Activated CD8-positive, alpha-beta memory T cell treated with anti-CD3 and anti-CD28 coated beads, Interleukin-2, amount 50 U/mL, for 24 hours (primary cell): ENCODE measurements around the gene MTA1.

Experiments used
- DNase-seq: peaks from one replicate; pipeline ENCODE4 v3.0.0-alpha.2; 2020; ENCODE audit errors: extremely low read depth

Gene MTA1

DNA sequence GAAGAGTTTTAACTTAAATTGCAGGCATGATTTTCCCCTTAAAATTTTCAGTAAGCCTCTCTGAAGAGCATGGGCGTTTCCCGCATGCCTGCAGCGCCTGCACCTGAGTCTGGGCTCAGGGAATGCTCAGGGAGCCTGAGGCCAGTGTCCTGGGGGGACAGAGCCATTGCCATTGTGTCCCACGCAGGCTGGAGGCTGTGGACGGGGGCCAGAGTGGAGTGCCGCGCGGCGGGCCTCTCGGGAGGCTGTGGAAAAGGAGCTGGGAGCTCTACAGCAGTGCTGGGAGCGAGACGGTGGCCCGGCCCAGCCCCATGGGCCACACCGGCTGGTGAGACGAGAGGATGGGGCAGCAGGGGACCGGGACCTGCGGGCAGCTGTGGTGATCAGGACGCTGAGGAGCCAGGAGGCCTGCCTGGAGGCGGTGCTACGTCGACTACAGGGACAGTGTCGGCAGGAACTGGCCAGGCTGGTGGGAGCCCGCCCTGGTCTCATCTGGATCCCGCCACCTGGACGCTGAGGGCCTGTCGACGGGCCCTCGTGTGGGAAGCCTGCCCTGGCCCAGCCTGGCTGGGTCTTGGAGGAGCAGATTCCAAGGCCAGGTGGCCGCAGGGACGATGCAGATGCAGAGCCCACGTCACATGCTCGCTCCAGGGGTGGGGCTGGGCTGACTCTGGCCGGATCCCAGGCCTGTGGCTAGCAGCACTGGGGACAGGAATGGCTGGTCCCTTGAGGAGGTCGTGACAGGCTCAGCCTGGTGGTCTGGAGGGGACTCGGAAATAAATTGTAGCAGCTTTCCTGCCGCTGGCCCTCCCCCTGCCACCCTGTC is 79.0 kb downstream of the MTA1 start:
- DNase-seq, result no peak

DNA sequence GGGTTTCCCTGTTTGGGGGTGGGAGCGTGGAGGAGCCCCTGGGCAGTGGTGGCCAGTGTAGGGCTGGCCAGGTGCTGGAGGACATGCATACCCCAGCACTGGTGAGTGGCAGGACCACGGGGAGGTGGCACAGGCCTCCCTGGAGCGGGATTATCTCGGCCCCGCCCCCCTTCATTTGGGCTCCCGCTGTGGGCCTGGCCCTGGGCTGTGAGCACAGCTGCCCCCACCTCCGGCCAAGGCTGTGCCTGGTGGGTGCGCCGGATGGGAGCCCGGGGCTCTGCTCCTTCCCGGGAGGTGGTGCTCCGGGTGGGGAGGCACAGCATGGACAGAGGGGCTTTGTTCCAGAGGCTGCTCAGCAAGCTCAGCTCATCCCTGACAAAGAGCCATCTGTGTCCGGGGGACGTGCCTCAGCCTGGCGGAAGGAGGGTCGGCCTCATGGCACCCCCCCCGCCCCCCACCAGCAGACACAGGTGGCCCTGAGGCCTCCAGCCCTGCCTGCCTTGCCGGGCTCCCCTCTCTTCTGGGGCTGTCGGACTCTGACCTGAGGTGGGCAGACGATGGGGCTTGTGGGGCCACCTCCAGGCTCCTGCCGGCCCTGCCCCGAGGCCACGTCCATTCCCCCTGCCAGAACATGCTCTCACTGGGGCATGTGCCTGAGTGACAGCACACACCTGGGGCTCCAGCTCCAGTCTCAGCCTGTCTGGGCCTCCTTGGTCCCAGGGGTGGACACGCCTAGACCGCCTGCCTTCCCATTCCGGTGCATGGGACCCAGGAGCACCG is 79.8 kb downstream of the MTA1 start:
- DNase-seq, result no peak

DNA sequence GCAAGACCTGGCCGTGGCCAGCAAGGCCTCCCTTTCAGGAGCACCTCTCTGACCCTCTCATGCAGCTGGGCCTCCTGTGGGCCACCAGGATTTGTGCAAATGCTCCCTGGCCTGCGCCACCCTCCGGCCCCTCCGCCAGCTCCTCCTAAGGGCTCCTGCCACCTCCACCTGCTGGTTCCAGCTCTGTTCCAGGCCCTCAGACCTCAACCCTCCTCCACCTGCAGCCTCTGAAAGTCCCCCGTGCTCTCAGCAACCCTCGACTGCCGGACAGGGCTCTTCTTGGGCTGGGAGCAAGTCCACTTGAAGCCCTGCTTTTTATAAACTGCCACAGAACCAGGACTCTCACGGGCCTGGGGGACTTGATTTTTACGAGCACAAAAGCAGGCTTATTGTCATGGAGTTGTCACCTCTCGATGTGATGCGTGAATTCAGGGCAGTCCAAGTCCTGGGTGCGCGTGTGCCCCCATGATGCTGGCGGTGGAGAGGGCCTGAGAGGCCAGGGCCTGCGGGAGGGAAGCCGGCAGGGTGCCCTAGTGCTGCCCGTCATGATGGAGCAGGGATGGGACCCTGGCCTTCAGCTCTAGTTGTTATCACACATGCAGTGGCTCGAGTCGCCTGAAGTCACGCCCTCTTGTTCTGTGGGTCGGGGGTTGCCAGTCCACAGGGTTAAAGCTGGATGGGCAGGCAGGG is 80.6 kb downstream of the MTA1 start:
- no peak for DNase-seq

DNA sequence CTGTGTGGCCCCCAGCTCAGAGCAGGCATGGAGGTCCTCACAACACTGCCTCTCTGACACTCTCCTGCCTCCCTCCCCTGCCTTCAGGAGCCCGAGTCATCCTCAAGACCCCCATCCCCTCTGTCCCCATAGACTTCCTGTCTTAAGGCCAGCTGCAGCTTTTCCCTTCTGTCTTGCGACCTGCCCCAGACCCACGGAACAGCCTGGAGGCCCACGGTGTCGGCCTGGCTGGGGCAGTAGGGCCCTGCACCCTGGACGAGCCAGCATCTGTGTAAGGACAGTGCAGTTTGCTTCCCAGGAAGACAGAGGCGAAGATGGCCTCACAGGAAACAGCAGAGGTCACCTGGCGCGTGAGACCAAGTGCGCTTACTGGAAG is 81.1 kb downstream of the MTA1 start:
- DNase-seq, result no peak

DNA sequence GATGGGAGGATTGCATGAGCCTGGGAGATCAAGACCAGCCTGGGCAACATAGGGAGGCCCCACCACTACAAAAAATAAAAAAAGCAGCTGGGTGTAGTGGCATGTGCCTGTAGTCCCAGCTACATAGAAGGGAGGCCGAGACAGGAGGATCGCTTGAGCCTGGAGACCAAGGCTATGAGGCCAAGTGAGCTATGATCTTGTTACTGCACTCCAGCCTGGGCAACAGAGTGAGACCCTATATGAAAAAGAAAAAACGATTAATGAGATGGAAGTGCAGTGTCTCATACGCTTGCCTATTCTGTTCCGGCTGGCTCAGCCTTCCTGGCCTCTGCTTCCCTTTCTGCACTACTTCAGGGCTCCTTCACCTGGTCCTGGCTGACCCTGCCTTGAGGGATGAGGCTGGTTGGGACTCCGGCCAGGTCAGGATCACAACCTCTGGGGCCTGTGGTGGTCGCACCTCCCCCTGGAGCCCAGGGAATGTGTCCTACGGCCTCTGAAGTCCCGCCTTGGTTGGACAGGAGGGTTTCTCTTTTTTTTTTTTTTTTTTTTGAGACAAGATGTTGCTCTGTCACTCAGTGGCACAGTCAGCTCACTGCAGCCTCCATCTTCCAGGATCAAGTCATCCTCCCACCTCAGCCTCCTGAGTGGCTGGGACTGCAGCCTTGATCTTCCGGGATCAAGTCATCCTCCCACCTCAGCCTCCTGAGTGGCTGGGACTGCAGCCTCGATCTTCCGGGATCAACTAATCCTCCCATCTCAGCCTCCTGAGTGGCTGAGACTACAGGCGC is 82.1 kb downstream of the MTA1 start:
- DNase-seq, result no peak

DNA sequence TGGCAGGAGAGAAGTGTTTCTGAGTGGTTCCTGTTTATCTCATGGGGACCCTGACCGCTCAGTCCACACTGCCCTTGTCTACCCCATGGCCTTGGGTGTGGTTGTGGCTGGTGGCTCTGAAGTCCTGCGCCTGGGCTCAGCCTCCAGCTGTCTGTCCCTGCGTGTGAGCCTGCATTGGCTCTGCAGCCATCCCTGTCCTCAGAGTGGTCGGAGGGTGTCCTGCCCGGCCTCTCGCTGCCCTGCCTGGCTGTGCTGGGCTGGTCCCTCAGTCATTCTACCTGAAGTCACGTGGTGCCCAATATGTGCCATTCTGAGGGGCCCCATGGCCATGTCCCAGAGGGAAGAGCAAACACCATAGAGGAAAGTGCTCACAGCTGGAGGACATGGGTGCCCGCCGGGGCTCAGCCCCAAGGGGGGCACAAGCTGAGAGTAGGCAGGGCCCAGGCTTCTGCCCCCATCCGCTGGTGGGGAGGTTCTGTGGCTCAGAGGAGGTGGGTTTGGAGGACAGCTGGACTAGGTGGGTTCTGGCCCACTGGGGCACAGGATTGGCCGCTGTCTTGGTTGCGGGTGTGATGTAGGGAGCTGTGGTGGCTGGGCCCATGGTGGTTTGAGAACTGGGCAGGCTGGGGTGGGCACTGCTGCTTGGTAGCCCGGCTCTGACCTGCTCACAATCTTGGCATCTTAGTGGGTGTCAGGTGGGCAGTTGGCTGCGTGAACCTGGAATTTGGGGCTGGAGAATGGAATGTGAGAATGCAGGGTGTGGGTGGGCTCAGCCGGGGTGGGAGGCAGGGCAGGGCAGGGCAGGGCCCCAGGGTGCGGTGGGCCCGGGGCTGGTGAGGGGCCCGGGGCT is 83.0 kb downstream of the MTA1 start:
- DNase-seq, result no peak

DNA sequence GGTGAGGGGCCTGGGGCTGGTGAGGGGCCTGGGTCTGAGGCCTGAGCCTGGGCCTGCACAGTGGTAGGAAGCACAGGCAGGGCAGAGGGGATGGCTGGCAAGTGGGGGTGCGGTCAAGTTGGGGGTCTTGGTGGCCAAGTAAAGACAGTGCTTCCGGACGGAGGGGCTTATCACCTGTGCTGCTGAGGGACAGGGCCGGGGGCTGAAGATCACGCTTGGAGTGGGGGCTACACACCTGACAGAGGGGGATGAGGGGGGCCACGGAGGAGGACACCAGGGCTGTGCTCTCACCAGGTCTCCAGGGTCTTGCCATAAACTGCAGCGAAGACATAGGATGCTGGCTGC is 83.6 kb downstream of the MTA1 start:
- DNase-seq, result no peak

DNA sequence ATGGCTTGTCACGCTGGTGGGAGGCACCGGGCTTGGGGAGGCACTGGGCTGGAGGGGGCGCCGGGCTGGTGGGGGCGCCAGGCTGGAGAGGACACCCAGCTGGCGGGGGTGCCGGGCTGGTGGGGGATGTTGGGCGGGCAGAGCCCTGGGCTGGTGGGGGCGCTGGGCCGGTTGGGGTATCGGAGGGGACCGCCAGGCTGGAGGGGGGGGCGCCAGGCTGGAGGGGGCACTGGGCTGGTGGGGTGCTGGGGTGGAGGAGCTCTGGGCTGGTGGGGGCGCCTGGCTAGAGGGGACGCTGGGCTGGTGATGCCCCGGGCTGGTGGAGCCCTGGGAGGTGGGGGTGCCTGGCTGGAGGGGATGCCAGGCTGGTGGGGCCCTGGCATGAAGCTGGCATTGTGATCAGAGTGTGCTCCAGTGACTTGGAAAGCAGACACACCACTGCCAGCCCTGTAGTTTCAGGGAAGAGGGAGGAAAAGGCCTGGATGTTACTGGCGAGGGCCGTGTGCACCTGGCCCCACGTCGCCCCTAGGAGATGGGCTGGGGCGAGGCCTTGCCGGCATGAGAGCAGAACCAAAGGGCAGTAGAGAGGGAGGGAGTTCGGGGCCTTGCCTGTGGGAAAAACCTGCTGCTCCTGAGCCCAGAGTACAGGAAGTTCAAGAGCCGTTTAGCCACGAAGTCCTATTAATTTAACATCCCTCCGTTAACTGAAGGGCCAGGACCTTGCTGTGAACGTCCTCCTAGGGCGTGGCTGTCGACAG is 84.5 kb downstream of the MTA1 start:
- DNase-seq, result no peak

DNA sequence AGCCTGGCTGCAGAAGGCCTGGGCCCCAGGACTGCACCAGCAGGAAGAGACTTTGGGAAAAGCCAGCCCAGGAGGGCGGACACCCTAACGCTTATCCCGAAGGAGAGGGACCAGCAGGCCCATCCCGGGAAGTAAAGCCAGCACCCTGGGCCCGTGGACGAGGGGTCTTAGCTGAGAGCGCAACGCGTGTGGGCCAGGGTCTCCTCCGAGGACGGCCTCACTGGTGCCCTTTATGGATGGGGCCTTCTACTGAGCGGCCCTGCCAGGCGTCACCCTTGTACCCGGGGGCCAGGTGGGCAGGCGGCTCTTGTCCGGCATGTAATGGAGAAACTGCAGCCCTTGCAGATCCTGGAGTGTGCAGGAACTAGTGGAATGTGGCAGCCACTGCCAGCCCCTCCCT is 85.5 kb downstream of the MTA1 start:
- no peak for DNase-seq

DNA sequence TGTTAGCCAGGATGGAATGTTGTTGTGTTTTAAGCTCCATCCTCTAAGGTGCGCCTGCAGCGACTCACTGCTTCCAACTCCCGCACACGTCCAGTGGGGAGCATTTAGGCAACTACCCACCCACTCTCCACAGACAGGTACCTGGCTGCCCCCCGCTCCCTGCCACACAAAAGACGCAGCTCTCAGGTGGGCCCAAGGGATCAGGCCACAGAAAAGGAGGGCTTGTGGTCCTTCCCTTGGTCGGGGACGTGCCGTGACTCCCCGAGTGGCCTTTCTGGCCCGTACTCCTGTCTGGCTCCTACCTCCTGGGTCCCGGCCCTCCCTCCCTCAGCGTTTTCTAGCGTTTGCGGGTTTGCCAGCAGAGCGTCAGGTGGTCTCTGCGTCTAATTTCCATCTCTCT is 87.6 kb downstream of the MTA1 start:
- DNase-seq, result no peak

DNA sequence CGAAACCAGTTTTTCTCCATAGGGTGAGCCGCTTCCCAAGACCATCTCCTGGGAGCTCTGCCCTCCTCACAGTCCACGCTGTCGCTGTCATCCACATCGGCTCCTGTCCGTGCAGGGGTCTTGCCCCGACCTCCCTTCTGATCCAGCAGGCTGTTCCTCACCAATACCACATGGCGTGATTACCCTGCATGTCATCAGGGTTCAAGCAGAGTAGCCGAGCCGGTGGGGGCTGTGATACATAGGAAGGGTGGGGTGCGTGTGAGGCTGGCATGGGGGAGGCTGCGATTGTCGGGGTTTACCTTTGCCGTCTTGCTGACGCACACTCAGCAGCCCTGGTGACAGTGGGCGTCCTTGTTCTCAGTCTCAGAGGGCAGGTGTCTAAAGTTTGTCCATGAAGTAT is 88.4 kb downstream of the MTA1 start:
- no peak for DNase-seq

DNA sequence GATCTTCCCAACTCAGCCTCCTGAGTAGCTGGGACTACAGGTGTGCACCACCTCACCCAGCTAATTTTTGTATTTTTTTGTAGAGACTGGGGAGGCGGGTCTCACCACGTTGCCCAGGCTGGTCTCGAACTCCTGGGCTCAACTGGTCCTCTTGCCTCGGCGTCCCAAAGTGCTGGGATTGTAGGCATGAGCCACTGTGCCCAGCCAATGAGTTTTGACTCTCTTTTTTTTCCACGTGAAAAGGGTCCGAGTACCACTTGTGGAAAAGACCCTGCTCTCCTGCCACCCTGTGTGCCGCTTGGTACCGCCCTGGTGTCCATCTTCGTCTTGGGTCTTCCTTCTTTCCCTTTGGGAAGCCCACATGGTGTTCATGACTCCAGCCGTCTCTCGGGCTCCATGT is 89.0 kb downstream of the MTA1 start:
- no peak for DNase-seq

DNA sequence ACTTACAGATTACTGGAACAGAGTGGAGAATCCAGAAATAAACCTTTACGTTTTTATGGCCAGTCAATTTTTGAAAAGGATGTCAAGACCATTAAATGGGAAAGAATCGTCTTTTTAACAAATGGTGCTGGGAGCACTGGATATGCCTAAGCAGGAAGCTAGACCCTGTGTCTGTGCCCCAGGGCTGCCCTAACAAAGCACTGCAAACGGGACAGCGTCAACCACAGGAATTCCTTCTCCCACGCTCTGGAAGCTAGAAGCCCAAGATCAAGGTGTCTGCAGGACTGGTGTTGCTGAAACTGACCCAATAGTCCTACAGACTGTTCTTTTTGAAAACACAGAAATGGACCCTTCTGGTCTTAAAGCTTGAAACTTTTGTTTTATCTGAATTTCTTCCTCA is 97.5 kb downstream of the MTA1 start:
- DNase-seq, result no peak

DNA sequence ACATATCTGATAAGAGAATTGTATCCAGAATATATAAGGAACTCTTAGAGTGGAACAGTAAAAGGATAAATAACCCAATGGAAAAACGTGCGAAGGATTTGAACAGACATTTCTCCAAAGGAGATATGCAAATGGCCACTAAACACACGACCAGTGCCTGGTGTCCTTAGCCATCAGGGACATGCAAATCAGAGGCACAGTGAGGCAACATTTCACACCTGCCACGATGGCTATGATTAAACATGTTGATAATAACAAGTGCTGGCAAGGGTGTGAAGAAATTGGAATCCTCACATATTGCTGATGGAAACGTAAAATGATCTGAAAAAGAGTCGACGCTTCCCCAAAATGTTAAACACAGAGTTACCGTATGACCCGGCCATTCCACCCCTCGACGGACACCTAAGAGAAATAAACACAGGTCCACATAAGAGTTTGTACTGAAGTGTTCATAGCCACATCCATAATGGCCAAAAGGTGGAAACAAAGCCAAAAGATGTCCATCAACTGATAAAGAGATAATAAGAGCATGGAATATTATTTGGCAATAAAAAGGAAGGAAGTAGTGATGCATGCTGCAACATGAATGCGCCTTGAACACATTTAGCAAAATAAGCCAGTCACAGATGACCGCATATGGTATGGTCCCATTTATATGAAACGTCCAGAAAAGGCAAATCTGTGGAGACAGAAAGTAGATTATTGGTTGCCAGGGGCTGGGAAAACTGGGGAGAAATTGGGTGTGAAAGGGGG is 100.5 kb downstream of the MTA1 start:
- no peak for DNase-seq
